ENCODE measurements around the gene KCNC1.

Gene KCNC1

GRCh38 chr11:17772704-17773600 lies 38.4 kb downstream of the KCNC1 start:
- Histone ChIP-seq H3K9me3 (ENCODE audit: control insufficient read depth in 1 of 2, low read length in 2 of 2) (no peaks in the 10 kb centered on the region), H3K4me1 (ENCODE audit: control insufficient read depth in 1 of 2, insufficient read depth in 2 of 2, low read length in 2 of 2) (peaks cover 14 to 16% of the 10 kb centered on the region in 2 donors), H3K36me3 (ENCODE audit: control insufficient read depth in 1 of 2, insufficient read depth in 2 of 2, low read length in 2 of 2) (no peaks in the 10 kb centered on the region), H3K9ac (ENCODE audit: low read depth in 1 of 2, low read length in 2 of 2) (no peak overlapping the region), H3K27me3 (ENCODE audit: control insufficient read depth in 1 of 2, insufficient read depth in 2 of 2, low read length in 2 of 2) (no peaks in the 10 kb centered on the region), H3K27ac (ENCODE audit: low read depth, low read length) (no peak overlapping the region), H3K4me3 (ENCODE audit: low read depth in 1 of 2, low read length in 2 of 2) (no peak overlapping the region)

GRCh38 chr11:17773674-17774073 lies 39.1 kb downstream of the KCNC1 start:
- Histone ChIP-seq H3K4me1 (ENCODE audit: control insufficient read depth in 1 of 2, insufficient read depth in 2 of 2, low read length in 2 of 2) (peaks cover 14 to 16% of the 10 kb centered on the region in 2 donors), H3K9me3 (ENCODE audit: control insufficient read depth in 1 of 2, low read length in 2 of 2) (no peaks in the 10 kb centered on the region), H3K36me3 (ENCODE audit: control insufficient read depth in 1 of 2, insufficient read depth in 2 of 2, low read length in 2 of 2) (no peaks in the 10 kb centered on the region), H3K27ac (ENCODE audit: low read depth, low read length) (no peak overlapping the region), H3K27me3 (ENCODE audit: control insufficient read depth in 1 of 2, insufficient read depth in 2 of 2, low read length in 2 of 2) (no peaks in the 10 kb centered on the region), H3K4me3 (ENCODE audit: low read depth in 1 of 2, low read length in 2 of 2) (no peak overlapping the region), H3K9ac (ENCODE audit: low read depth in 1 of 2, low read length in 2 of 2) (no peak overlapping the region)

GRCh38 chr11:17774232-17775034 lies 39.9 kb downstream of the KCNC1 start:
- Histone ChIP-seq H3K36me3 (ENCODE audit: control insufficient read depth in 1 of 2, insufficient read depth in 2 of 2, low read length in 2 of 2) (no peaks in the 10 kb centered on the region), H3K4me3 (ENCODE audit: low read depth in 1 of 2, low read length in 2 of 2) (no peak overlapping the region), H3K9me3 (ENCODE audit: control insufficient read depth in 1 of 2, low read length in 2 of 2) (no peaks in the 10 kb centered on the region), H3K27me3 (ENCODE audit: control insufficient read depth in 1 of 2, insufficient read depth in 2 of 2, low read length in 2 of 2) (no peaks in the 10 kb centered on the region), H3K27ac (ENCODE audit: low read depth, low read length) (no peak overlapping the region), H3K9ac (ENCODE audit: low read depth in 1 of 2, low read length in 2 of 2) (no peak overlapping the region), H3K4me1 (ENCODE audit: control insufficient read depth in 1 of 2, insufficient read depth in 2 of 2, low read length in 2 of 2) (peaks cover 14 to 16% of the 10 kb centered on the region in 2 donors)

DNA sequence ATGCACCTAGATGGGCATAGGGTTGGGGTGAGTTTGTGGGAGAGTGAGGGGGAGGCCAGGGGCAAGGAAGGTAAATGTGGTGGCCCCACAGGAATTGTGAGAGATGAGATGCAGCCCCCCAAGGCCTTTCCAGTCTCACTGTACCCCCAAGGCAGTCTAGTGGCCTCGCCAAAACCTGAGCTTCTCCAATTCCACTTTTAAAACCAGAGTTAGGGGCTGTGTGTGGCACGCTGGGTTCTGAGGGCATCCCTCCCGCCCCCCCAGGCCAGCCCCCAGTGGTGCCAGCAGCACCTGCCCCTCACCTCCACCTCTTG lies 40.4 kb downstream of the KCNC1 start:
- Histone ChIP-seq H3K4me1 (ENCODE audit: control insufficient read depth in 1 of 2, insufficient read depth in 2 of 2, low read length in 2 of 2) (peaks cover 10 to 13% of the 10 kb centered on the region in 2 donors), H3K27ac (ENCODE audit: low read depth, low read length) (no peak overlapping the region), H3K36me3 (ENCODE audit: control insufficient read depth in 1 of 2, insufficient read depth in 2 of 2, low read length in 2 of 2) (no peaks in the 10 kb centered on the region), H3K4me3 (ENCODE audit: low read depth in 1 of 2, low read length in 2 of 2) (no peak overlapping the region), H3K9ac (ENCODE audit: low read depth in 1 of 2, low read length in 2 of 2) (no peak overlapping the region), H3K9me3 (ENCODE audit: control insufficient read depth in 1 of 2, low read length in 2 of 2) (no peaks in the 10 kb centered on the region), H3K27me3 (ENCODE audit: control insufficient read depth in 1 of 2, insufficient read depth in 2 of 2, low read length in 2 of 2) (no peaks in the 10 kb centered on the region)

- no peak overlapping the region for H3K27ac ChIP-seq (ENCODE audit: low read depth, low read length)
- no peaks in the 10 kb centered on the region for H3K9me3 ChIP-seq (ENCODE audit: control insufficient read depth in 1 of 2, low read length in 2 of 2)
- no peaks in the 10 kb centered on the region for H3K27me3 ChIP-seq (ENCODE audit: control insufficient read depth in 1 of 2, insufficient read depth in 2 of 2, low read length in 2 of 2)
- H3K36me3 ChIP-seq (ENCODE audit: control insufficient read depth in 1 of 2, insufficient read depth in 2 of 2, low read length in 2 of 2), result no peaks in the 10 kb centered on the region
- H3K9ac ChIP-seq (ENCODE audit: low read depth in 1 of 2, low read length in 2 of 2), result no peak overlapping the region
- peaks cover 4 to 6% of the 10 kb centered on the region in 2 donors for H3K4me1 ChIP-seq (ENCODE audit: control insufficient read depth in 1 of 2, insufficient read depth in 2 of 2, low read length in 2 of 2)
- no peak overlapping the region for H3K4me3 ChIP-seq (ENCODE audit: low read depth in 1 of 2, low read length in 2 of 2)
Measured at GRCh38 chr11:17775507-17776211, 41.1 kb downstream of the KCNC1 start.

DNA sequence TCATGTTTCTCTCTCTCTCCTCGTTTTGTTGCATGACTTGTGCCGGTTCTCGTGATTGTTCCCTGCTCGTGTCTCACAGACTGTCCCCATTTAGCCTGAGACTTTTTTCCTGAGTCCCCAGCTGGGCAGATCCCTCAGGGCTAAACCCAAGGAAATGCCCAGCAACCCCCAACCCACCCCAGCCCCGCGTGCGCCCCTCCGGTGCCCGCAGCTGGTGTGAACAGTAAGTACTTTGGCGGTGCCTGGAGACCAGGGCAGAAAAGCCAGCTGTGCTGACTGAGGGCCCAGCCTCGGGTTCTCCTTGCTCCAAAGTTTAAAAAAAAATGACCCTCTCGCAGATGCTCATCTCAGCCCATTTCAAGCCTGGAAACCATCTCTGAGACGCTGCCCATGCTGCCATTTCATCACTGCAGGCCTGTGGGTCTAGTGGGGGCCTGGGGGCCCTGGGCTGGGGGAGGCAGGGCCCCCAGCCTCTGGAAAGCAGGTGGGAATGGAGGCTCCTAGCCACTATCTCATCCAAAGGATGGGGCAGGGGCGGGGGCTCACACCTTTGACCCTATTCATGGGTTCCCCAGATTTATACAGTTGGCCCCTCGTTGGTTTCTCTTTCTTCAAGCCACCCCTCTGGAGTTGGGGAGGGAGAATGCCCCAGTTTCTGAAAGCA lies 41.8 kb downstream of the KCNC1 start:
- H3K4me1 ChIP-seq (ENCODE audit: control insufficient read depth in 1 of 2, insufficient read depth in 2 of 2, low read length in 2 of 2), result no peaks in the 10 kb centered on the region
- H3K27ac ChIP-seq (ENCODE audit: low read depth, low read length), result no peak overlapping the region
- no peaks in the 10 kb centered on the region for H3K36me3 ChIP-seq (ENCODE audit: control insufficient read depth in 1 of 2, insufficient read depth in 2 of 2, low read length in 2 of 2)
- no peak overlapping the region for H3K9ac ChIP-seq (ENCODE audit: low read depth in 1 of 2, low read length in 2 of 2)
- H3K4me3 ChIP-seq (ENCODE audit: low read depth in 1 of 2, low read length in 2 of 2), result no peak overlapping the region
- no peaks in the 10 kb centered on the region for H3K9me3 ChIP-seq (ENCODE audit: control insufficient read depth in 1 of 2, low read length in 2 of 2)
- no peaks in the 10 kb centered on the region for H3K27me3 ChIP-seq (ENCODE audit: control insufficient read depth in 1 of 2, insufficient read depth in 2 of 2, low read length in 2 of 2)

DNA sequence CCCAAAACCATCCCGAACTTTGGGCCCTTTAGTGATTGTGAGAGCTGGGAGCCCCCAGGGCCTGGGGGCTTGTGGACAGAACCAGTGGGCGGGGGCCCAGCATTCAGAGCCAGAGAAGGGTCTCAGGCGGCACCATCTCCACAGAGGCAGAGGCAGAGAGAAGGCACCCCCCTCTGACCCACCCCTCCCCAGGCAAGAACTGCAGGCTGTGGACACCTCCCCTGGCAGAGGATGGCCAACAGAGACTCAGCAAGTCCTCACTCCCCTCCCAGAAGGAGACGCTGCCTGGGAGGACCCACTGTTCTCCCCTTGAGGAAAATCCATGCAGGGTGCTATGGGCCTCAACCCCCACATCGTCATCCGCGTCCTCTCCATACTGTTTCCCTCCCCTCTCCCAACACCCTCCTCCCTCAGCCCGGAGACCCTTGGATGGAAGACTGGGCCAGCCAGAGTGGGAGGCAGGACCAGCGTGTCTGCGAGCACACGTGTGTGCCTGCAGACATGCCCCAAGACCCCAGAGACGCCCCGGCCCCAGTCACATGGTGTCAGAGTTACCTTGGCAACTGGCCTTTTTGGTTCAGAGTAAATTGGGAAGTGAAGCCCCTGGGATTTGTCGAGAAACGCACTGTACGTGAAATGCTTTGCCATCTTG lies 42.6 kb downstream of the KCNC1 start:
- no peaks in the 10 kb centered on the region for H3K27me3 ChIP-seq (ENCODE audit: control insufficient read depth in 1 of 2, insufficient read depth in 2 of 2, low read length in 2 of 2)
- no peaks in the 10 kb centered on the region for H3K4me1 ChIP-seq (ENCODE audit: control insufficient read depth in 1 of 2, insufficient read depth in 2 of 2, low read length in 2 of 2)
- H3K9me3 ChIP-seq (ENCODE audit: control insufficient read depth in 1 of 2, low read length in 2 of 2), result no peaks in the 10 kb centered on the region
- H3K27ac ChIP-seq (ENCODE audit: low read depth, low read length), result no peak overlapping the region
- no peak overlapping the region for H3K9ac ChIP-seq (ENCODE audit: low read depth in 1 of 2, low read length in 2 of 2)
- H3K36me3 ChIP-seq (ENCODE audit: control insufficient read depth in 1 of 2, insufficient read depth in 2 of 2, low read length in 2 of 2), result no peaks in the 10 kb centered on the region
- no peak overlapping the region for H3K4me3 ChIP-seq (ENCODE audit: low read depth in 1 of 2, low read length in 2 of 2)

GRCh38 chr11:17777738-17778091 lies 43.1 kb downstream of the KCNC1 start:
- Histone ChIP-seq H3K36me3 (ENCODE audit: control insufficient read depth in 1 of 2, insufficient read depth in 2 of 2, low read length in 2 of 2) (no peaks in the 10 kb centered on the region), H3K27me3 (ENCODE audit: control insufficient read depth in 1 of 2, insufficient read depth in 2 of 2, low read length in 2 of 2) (no peaks in the 10 kb centered on the region), H3K27ac (ENCODE audit: low read depth, low read length) (no peak overlapping the region), H3K4me3 (ENCODE audit: low read depth in 1 of 2, low read length in 2 of 2) (no peak overlapping the region), H3K9me3 (ENCODE audit: control insufficient read depth in 1 of 2, low read length in 2 of 2) (no peaks in the 10 kb centered on the region), H3K4me1 (ENCODE audit: control insufficient read depth in 1 of 2, insufficient read depth in 2 of 2, low read length in 2 of 2) (no peaks in the 10 kb centered on the region), H3K9ac (ENCODE audit: low read depth in 1 of 2, low read length in 2 of 2) (no peak overlapping the region)

GRCh38 chr11:17778352-17778751 lies 43.8 kb downstream of the KCNC1 start:
- Histone ChIP-seq H3K9me3 (ENCODE audit: control insufficient read depth in 1 of 2, low read length in 2 of 2) (no peaks in the 10 kb centered on the region), H3K36me3 (ENCODE audit: control insufficient read depth in 1 of 2, insufficient read depth in 2 of 2, low read length in 2 of 2) (no peaks in the 10 kb centered on the region), H3K4me1 (ENCODE audit: control insufficient read depth in 1 of 2, insufficient read depth in 2 of 2, low read length in 2 of 2) (no peaks in the 10 kb centered on the region), H3K27ac (ENCODE audit: low read depth, low read length) (no peak overlapping the region), H3K27me3 (ENCODE audit: control insufficient read depth in 1 of 2, insufficient read depth in 2 of 2, low read length in 2 of 2) (no peaks in the 10 kb centered on the region), H3K9ac (ENCODE audit: low read depth in 1 of 2, low read length in 2 of 2) (no peak overlapping the region), H3K4me3 (ENCODE audit: low read depth in 1 of 2, low read length in 2 of 2) (no peak overlapping the region)

All from duodenal mucosa (tissue), 2 donors.